ENCODE measurements around the gene PDK2.

Gene PDK2

DNA sequence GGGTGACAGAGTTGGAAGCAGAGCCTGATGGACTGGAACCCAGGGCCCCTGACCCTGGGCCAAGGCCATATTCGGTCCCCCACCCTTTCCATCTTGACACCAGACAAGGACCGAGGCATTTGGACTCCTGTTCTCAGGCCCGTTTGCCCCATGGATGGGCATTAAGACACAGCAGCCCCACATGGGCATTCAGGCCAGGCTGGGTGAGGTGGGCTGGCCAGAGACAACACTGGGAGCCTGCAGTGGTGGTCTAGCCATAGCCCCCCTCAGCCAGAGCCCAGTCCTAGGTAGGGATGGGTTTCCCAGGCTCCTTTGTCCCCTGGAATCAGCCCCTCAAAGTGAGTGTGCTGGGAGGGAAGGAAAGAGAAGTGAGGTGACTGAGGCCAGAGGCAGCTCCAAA lies 1.6 kb downstream of the PDK2 start:
- no peak overlapping the region; the same call in 1 of the 2 replicates for H3K4me3 ChIP-seq (ENCODE audit: low read depth, low read length)
- TF ChIP-seq, protein P1, sequence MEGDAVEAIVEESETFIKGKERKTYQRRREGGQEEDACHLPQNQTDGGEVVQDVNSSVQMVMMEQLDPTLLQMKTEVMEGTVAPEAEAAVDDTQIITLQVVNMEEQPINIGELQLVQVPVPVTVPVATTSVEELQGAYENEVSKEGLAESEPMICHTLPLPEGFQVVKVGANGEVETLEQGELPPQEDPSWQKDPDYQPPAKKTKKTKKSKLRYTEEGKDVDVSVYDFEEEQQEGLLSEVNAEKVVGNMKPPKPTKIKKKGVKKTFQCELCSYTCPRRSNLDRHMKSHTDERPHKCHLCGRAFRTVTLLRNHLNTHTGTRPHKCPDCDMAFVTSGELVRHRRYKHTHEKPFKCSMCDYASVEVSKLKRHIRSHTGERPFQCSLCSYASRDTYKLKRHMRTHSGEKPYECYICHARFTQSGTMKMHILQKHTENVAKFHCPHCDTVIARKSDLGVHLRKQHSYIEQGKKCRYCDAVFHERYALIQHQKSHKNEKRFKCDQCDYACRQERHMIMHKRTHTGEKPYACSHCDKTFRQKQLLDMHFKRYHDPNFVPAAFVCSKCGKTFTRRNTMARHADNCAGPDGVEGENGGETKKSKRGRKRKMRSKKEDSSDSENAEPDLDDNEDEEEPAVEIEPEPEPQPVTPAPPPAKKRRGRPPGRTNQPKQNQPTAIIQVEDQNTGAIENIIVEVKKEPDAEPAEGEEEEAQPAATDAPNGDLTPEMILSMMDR (IDR thresholded peaks at IDR 0.05; ENCODE audit: low read depth, low read length) = no peak

DNA sequence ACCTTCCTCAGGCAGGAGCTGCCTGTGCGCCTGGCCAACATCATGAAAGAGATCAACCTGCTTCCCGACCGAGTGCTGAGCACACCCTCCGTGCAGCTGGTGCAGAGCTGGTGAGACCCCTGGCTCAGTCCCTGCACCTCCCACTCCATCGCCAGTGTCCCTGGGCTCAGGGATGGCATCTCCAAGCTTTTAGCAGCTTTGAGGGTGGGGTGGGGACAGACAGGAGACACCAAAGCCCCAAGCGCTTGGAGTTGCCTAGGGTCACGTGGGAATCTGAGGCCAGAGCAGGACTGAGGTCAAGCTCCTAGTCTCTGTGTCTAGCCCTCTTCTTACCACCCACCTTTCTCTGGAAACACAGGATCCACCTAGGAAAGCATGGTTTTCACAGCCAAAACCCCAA lies 2.3 kb downstream of the PDK2 start:
- no peak overlapping the region for H3K4me3 ChIP-seq (ENCODE audit: low read depth, low read length)
- TF ChIP-seq, protein P1 (IDR thresholded peaks at IDR 0.05; ENCODE audit: low read depth, low read length) = no peak

DNA sequence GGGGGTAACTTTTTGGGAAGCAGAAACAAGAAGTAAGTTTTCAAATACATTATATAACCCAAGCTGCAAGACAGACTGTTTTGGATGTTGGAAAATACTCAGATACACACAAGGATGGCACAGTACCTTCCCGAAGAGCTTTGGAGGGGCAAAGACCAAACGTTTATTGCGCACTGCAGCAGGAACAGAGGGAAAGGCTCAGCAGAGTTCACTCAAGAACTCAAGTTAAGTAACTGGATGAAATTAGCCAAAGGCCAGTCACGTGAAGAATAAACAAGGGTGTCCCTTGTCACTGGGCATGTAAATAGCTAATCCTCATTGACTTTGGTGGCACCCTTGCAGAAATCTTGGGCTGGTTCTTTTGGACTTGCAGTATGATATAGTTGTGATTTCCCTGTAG lies 2.8 kb downstream of the PDK2 start:
- TF ChIP-seq, protein P1 (IDR thresholded peaks at IDR 0.05; ENCODE audit: low read depth, low read length) = no peak
- no peak overlapping the region for H3K4me3 ChIP-seq (ENCODE audit: low read depth, low read length)

DNA sequence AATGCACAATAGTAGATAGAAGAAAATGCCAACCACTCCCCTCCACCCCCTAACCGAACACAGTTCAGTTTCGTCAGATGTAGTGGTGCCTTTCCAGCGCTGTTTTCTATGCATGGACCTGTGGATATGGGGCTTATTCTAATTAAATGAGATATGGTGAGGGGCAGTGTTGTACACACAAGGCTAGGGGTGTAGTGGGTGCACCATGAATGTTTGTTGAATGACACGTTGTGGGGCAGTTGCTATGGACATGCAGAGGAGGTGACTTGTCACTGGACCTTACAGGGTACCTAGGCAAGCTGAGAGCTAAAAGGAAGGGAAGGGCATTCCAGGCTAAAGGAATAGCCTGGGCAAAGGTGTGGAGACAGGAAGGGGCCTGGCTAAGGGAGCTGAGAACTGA lies 3.4 kb downstream of the PDK2 start:
- no peak overlapping the region for H3K4me3 ChIP-seq (ENCODE audit: low read depth, low read length)
- TF ChIP-seq, protein P1 (IDR thresholded peaks at IDR 0.05; ENCODE audit: low read depth, low read length) = no peak

DNA sequence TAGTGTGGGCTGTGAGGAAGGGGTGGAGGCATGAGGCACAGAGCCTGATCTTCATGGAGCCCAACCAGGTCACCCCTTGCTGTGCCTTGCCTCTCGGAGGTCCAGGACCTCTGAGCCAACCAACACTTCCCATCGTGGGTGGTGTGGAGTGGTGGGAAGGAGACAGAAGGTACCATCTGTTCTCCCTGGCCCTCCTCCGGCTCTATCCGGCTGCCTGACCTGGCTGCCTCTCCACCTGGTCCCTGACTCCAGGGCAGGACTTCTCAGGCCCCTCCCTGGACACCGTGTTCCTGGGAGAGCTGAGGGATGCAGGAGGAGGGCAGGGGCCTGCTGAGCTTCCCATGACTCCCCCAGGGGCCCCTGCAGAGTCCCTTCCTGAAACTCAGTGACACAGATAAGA lies 3.9 kb downstream of the PDK2 start:
- TF ChIP-seq, protein P1 (IDR thresholded peaks at IDR 0.05; ENCODE audit: low read depth, low read length) = no peak

DNA sequence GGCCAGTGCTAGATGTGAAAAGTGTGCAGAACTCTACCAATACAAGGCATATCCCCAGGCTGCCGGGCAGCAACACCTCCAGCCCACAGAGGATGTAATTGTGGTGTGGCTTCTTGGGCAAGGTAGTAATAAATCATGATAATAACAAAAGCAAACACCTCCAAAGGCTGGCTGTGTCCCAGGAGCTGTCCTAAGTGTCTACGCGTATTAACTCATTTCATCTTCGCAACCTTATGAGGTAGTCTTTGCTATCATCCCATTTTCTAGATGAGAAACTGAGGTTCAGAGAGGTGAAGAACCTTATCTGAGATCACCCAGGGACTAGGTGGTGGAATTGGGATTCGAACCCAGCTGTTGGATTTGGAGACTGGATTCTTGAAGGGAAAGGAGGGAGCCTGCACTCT lies 5.3 kb downstream of the PDK2 start:
- TF ChIP-seq, protein P1 (IDR thresholded peaks at IDR 0.05; ENCODE audit: low read depth, low read length) = no peak
- no peak overlapping the region for H3K4me3 ChIP-seq (ENCODE audit: low read depth, low read length)

More for the DNA sequence above, 3.9 kb downstream of the PDK2 start:
- no peak overlapping the region for H3K4me3 ChIP-seq (ENCODE audit: low read depth, low read length)

DNA sequence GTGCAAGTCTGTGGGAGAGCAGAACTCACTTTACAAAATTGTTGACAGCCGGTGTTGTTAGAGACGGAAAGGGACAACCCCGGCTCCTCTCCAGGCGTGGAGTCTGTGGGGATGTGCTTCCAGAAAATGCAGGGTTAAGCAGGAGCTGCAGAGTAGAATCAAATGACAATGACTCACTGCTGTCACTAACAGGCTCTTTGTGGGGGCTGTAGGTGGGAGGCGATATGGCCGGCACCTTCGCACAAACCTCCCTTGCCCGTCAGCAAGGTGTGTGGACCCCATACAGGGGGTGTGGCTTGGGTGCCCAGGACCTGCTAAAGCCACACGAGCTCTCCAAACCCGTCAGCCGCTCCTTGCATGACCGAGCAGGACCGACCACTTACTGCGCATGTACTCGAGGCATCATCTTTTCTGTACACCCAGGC lies 5.8 kb downstream of the PDK2 start:
- no peak overlapping the region for H3K4me3 ChIP-seq (ENCODE audit: low read depth, low read length)
- TF ChIP-seq, protein P1 (IDR thresholded peaks at IDR 0.05; ENCODE audit: low read depth, low read length) = no peak

All from WI38 (cell line).